HG03571 (cell line): Measurements from ENCODE around the gene ATRNL1.

Experiments
- ATAC-seq: cut with Tn5 transposase; IDR thresholded peaks from one replicate; pipeline ENCODE4 v1.9.1; 2021; ENCODE audit not compliant: unreplicated experiment

Gene ATRNL1

GRCh38 chr10:115830265-115830970 is 737.3 kb downstream of the ATRNL1 start:
- ATAC-seq: no peak

- no peak for ATAC-seq
Observed at GRCh38 chr10:115831016-115831415, 737.9 kb downstream of the ATRNL1 start.

DNA sequence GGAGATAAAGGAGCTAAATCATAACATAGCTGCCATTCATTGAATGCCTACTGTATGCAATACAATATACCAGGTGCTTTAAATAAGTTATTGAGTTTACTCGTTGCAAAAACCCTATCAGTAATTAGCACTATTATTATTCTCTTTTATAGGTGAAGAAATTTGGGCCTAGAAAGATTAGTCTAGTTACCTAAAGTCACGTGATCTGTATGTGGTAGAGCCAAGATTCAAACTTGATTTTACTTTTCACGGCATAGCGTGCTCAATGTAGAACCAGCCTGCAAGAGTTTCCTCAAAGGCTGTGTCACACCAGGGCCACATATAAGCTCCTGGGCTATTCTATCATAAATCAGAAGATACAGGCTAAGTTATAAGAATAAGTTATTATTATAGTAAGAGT is 740.0 kb downstream of the ATRNL1 start:
- ATAC-seq: no peak

GRCh38 chr10:115844591-115844990 is 751.4 kb downstream of the ATRNL1 start:
- no peak for ATAC-seq

GRCh38 chr10:115845921-115846320 is 752.8 kb downstream of the ATRNL1 start:
- ATAC-seq: no peak

- no peak for ATAC-seq
Observed at GRCh38 chr10:115846528-115846927, 753.4 kb downstream of the ATRNL1 start.

DNA sequence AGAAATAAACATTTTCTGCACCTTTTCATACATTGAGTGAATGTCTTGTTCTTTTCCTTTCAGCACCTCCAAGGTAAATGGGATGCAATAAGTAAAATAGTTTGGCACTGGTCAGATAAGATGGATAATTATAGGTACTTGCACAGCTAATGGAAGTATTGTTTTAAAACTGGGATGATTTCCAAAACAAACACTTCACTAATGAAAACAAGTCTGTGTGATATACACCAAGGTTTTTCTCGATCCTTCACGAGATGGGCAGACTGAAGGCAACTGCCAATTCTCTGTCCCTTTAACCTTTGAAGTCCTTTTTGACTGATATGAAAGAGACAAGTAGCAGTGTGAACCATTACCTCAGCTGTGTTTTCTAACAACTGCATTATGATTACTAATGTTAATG is 756.0 kb downstream of the ATRNL1 start:
- no peak for ATAC-seq

GRCh38 chr10:115850666-115851065 is 757.5 kb downstream of the ATRNL1 start:
- no peak for ATAC-seq

GRCh38 chr10:115851695-115852094 is 758.5 kb downstream of the ATRNL1 start:
- no peak for ATAC-seq

- no peak for ATAC-seq
Observed at GRCh38 chr10:115854740-115855435, 761.7 kb downstream of the ATRNL1 start.

DNA sequence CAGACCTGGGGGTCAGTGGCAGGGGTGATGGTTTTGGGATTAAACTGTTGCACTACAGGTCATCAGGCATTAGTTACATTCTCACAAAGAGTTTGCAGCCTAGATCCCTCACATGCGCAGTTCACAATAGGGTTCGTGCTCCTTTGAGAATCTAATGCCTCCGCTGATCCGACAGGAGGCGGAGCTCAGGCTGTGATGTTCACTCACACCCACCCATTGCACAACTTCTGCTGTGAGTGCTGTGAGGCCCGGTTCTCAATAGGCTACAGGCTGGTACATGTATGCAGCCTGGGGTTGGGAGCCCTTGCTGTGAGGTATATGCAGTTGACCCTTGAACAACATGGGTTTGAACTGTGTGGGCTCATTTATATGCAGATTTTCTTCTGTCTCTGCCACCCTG is 763.4 kb downstream of the ATRNL1 start:
- no peak for ATAC-seq

DNA sequence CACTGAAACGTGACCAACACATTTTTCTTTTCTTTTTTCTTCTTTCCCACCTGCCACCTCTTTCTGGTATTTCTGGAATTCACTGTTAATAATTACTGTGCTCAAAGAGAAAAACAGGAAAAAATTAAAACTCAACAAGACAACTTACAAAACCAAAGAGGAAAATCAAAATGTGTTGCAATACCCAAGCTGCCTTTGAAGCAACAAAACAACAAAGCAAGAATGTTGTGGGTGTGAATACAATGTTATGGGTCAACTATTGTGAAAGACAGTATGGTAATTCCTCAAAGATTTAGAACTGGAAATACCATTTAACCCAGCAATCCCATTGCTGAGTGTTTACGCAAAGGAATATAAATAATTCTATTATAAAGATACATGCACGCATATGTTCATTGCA is 764.7 kb downstream of the ATRNL1 start:
- ATAC-seq: no peak

DNA sequence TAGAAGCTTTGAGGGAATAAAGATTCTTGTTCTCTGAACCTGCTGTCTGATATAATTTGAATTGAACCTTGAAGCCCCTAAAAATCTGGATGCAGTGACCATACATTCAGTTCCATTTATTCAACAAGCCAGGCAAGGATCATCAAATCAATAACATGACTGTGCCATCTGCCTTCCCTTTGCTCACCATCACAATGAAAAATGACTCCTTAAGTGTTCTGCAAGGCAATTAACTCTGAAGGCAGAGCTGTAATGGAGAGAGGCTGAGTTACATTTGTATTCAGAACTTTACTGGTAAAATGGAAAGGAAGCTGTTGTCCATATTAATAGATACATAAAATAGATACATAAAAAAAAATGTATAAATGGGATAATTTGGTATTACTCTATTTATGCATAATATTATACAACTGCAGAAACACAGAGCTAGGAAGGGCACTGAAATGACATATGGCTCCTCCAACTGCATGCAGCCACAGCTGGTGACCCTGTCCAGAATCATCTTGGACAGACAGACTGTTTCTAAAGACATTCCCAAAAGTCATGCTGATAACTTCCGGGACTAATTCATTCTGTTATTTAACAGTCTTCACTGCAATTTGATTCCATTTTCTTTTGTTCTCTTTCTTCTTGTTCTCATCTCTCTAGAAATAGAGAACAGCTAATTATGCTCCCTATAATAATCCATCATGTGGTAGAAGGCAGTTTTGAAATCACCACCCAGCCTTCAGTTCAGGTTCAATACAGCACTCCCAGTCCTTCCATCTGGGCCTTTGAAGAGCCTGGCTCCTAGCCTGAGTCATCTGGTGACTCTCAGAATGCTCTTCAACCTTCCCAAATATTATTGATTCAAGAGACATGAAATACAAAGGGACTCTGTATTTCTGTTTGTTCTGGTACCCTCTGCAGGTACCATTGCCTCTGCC is 767.3 kb downstream of the ATRNL1 start:
- no peak for ATAC-seq

GRCh38 chr10:115861455-115861854 is 768.3 kb downstream of the ATRNL1 start:
- no peak for ATAC-seq

- ATAC-seq: no peak
Observed at GRCh38 chr10:115861864-115862263, 768.7 kb downstream of the ATRNL1 start.

DNA sequence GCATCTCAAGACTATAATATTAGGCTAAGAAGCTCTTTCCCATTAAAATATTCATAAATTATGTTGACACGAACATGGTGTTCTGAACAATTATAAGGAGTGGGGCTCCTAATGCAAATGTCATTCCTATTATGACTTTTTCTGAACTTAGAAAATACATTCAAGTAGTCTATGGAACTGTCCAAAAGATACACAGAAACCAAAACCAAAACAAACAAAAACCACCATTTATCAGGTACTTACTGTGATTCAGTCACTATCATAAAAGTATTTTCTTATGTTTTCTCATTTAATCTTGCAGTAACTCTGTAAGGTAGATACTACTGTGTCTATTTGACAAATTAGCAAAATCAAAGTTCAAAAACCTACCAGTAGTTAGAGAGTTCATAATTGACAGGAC is 773.0 kb downstream of the ATRNL1 start:
- no peak for ATAC-seq

DNA sequence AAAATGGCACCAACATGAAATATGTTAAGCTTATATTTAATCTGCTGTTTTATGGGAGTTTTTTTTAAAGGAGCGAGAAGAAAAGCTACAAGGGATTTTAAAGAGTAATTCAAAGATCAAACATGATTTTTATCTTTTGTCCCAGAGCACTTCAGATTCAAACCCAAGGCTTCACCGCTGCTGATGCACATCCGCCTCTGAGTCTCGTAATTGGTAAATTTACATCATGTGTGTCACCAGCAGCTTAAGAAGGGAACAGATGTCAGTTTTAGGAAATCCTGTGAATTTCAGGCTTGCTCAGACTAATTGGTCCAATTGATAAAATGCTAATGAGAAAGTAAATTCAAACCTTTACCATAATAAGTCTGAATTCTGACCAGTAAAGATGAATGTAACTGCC is 773.5 kb downstream of the ATRNL1 start:
- ATAC-seq: no peak

DNA sequence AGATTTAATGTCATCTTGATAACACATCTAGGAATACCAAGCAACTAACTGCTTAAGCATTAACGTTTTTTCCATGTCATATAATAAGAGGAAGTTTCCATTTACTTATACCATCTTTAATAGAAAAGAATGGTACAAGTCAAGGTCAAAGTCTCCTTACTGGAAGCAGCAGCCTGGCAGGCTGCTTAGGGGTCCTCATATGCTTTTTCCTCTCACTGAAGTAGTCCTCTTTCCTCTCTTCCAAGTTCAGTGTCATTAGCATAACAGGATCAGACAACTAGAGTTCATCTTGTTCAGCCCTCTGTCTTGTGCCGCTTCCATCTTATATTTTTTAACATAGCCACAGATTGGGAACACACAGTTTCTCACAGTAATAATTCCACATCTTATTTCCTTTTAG is 774.1 kb downstream of the ATRNL1 start:
- ATAC-seq: no peak

DNA sequence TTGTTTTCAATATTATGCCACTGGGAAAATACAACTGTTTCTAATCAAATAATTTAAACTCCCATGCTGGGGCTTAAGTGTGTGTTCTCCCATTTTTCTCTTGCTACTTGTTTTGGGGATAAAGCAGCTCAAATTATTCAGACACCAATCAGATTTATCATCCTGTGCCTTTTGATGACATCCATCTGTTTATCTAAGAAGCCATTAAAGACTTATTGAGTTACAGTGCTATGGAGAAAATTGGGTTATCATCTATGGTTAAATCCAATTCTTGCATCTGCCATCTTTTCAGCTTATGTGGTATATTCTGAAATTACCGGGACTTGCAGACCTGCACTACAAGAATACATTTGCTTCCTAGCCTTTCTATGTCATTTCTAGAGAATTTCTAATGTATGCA is 778.7 kb downstream of the ATRNL1 start:
- no peak for ATAC-seq

DNA sequence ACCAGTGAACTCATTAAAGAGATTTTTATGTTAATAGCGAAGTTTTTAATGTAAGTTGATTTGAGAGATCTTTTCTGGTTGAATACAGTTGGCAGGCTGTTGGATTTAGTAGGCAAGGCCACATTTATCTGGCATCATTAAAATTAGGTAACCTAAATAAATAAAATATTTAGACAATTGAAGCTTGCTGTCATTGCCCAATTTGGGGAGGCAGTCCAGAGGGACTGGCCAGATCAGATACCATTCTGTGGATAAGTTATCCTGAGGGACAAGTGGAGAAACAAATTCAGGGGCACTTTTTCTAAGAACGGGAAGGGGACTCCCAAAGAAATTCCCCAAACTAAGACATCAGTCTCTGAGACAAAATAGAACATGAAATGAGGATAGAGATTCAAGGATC is 782.0 kb downstream of the ATRNL1 start:
- no peak for ATAC-seq

DNA sequence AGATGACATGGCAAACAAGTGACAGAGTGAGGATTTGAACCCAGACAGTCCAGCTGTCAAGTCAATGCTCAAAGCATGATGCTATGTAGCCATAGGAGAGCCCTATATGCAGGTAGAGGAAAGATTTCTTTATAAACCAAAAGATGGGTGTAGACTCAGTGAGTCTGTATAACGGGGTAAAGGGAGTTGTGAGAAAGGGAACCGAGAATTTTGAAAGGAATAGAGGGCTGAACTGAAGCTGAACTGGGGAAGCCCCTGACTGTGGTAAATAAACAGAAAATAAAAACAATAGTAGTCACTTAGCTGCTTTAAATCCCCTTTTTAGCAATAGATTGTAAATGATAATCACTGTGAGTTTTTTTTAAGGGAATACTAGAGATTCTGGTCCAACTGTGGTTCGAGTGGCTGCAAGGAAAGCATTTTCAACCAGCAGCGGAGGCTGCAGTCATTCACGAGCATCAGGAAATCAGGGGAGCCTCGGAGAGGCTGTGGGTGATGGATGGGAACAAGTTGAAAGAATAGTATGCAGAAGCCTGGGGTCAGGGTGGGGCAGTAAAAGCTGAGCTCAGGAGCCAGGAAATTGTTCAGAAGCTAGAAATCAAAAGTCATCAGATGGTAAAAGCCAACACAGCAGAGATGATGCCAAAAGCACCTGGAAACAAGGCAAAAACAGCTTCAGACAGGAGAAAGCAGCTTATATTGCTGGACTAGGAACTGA is 786.4 kb downstream of the ATRNL1 start:
- ATAC-seq: no peak
